Endothelial cell of umbilical vein (primary cell): ENCODE measurements around the gene PRIMA1. TPM values are rescaled to one million over a fixed set of nuclear protein-coding genes. Genes with fewer than 3 reads are reported as not detected.

Experiments used
- BruUV-seq: library from RNA; stranded (reverse); fragments of 400-500 nt; replicated peaks from 2 replicates; lab custom pipeline; 2021; lab: Mats Ljungman, UMichigan
- CTCF ChIA-PET: fragments of 300-600, 350-600 bp; sonication (Branson Sonifier 250); formaldehyde crosslinking; loops from one replicate; lab custom pipeline; 2021; ENCODE audit warnings: antibody characterized with exemption, inconsistent platforms; lab: Charles Lee
- POLR2A ChIA-PET: fragments of 300-600, 350-600 bp; sonication (Branson Sonifier 250); formaldehyde crosslinking; loops from one replicate; lab custom pipeline; 2021; ENCODE audit warnings: antibody characterized with exemption, inconsistent platforms; lab: Charles Lee
- DNase-seq: peaks from one replicate; pipeline ENCODE4 v3.0.0-alpha.2; 2011; ENCODE audit warnings: low read depth, low spot score
- FAIRE-seq: peaks from 2 replicates; lab custom pipeline; 2011; peaks lifted over from hg19 to GRCh38; lab: Jason Lieb, UNC
- H2AFZ ChIP-seq: 2 replicates; pipeline ENCODE4 v1.6.0; 2012; ENCODE audit warnings: low read depth, low read length, control low read depth, inconsistent platforms
- H3K27ac ChIP-seq: 2 replicates; pipeline ENCODE4 v1.5.1; 2011; ENCODE audit warnings: low read depth, mild to moderate bottlenecking, control low read depth, low read length, moderate library complexity; ENCODE audit not compliant: insufficient read depth
- H3K27me3 ChIP-seq, 2 experiments: 2 replicates each; pipeline versions ENCODE4 v1.6.0 to v1.6.1; 2011; ENCODE audit warnings: low read length in 2 of 2, mixed read lengths in 1 of 2; ENCODE audit not compliant: control insufficient read depth in 2 of 2, insufficient read depth in 2 of 2
- H3K36me3 ChIP-seq, 2 experiments: 2 replicates in 1 of 2; 3 replicates in 1 of 2; pipeline ENCODE4 v1.5.1; 2011; ENCODE audit warnings: low read length in 2 of 2, mild to moderate bottlenecking in 1 of 2, moderate library complexity in 1 of 2; ENCODE audit not compliant: control insufficient read depth in 2 of 2, insufficient read depth in 2 of 2; ENCODE audit errors: extremely low read depth in 1 of 2
- H3K4me1 ChIP-seq: 3 replicates; pipeline ENCODE4 v1.5.1; 2011; ENCODE audit warnings: mild to moderate bottlenecking, low read length; ENCODE audit not compliant: control insufficient read depth, insufficient read depth; ENCODE audit errors: extremely low read depth
- H3K4me2 ChIP-seq: 2 replicates; pipeline ENCODE4 v1.6.1; 2011; ENCODE audit warnings: low read length, control low read depth, mixed read lengths; ENCODE audit not compliant: insufficient read depth
- H3K4me3 ChIP-seq, 3 experiments: fragments of 200-600 bp in 1 of 3; sonication (generic), shearing (Covaris generic) in 1 of 3; replicated peaks in 1 of 3; 2 replicates each; pipeline ENCODE4 v1.5.1; 2011 to 2016; ENCODE audit warnings: control low read depth in 3 of 3, low read length in 3 of 3, mild to moderate bottlenecking in 2 of 3, inconsistent platforms in 1 of 3, low read depth in 1 of 3, moderate library complexity in 1 of 3; ENCODE audit not compliant: insufficient read depth in 1 of 3
- H3K79me2 ChIP-seq: 2 replicates; pipeline ENCODE4 v1.6.0; 2012; ENCODE audit warnings: low read length, inconsistent platforms; ENCODE audit not compliant: control insufficient read depth, insufficient read depth
- H3K9ac ChIP-seq: replicated peaks from 2 replicates; pipeline ENCODE3; 2011; ENCODE audit warnings: low read length, control low read depth; ENCODE audit not compliant: insufficient read depth; ENCODE audit errors: extremely low read depth
- H3K9me1 ChIP-seq: replicated peaks from 3 replicates; pipeline ENCODE4 v1.6.0; 2011; ENCODE audit warnings: mild to moderate bottlenecking, low read length; ENCODE audit not compliant: control insufficient read depth, insufficient read depth; ENCODE audit errors: extremely low read depth
- H3K9me3 ChIP-seq: replicated peaks from 2 replicates; pipeline ENCODE4 v1.5.1; 2012; ENCODE audit warnings: low read length, inconsistent platforms; ENCODE audit not compliant: control insufficient read depth, insufficient read depth
- H4K20me1 ChIP-seq: replicated peaks from 2 replicates; pipeline ENCODE3; 2011; ENCODE audit warnings: mild to moderate bottlenecking, low read length; ENCODE audit not compliant: control insufficient read depth, insufficient read depth; ENCODE audit errors: extremely low read depth
- EZH2 ChIP-seq: IDR thresholded peaks from 2 replicates; pipeline ENCODE4 v1.6.1; 2012; ENCODE audit warnings: borderline replicate concordance, low read depth, mild to moderate bottlenecking, moderate library complexity, low read length, inconsistent platforms; ENCODE audit not compliant: severe bottlenecking
- FOS ChIP-seq: IDR thresholded peaks from 2 replicates; pipeline ENCODE4 v1.6.1; 2011; ENCODE audit warnings: mild to moderate bottlenecking, low read length, moderate library complexity, borderline replicate concordance; ENCODE audit not compliant: insufficient read depth
- GATA2 ChIP-seq: IDR thresholded peaks from 2 replicates; pipeline ENCODE4 v1.7.0; 2011; ENCODE audit warnings: low read depth, mild to moderate bottlenecking, moderate library complexity, mixed read lengths, low read length; ENCODE audit not compliant: insufficient read length, insufficient read depth
- JUN ChIP-seq: IDR thresholded peaks from 2 replicates; pipeline ENCODE4 v1.6.1; 2011; ENCODE audit warnings: borderline replicate concordance, low read depth; ENCODE audit not compliant: insufficient read length, insufficient read depth
- MYC ChIP-seq: IDR thresholded peaks from one replicate; pipeline ENCODE4 v1.6.1; 2011; ENCODE audit warnings: mild to moderate bottlenecking, low read depth, low read length
- POLR2A ChIP-seq: IDR thresholded peaks from 2 replicates; pipeline ENCODE4 v1.6.1; 2012; ENCODE audit warnings: low read depth, mild to moderate bottlenecking, control low read depth, low read length
- POLR2AphosphoS5 ChIP-seq: IDR thresholded peaks from 2 replicates; pipeline ENCODE4 v1.6.1; 2012; ENCODE audit warnings: low read depth, mild to moderate bottlenecking, control low read depth, low read length, moderate library complexity; ENCODE audit not compliant: insufficient read depth
- dilution Hi-C: fragments of 300-500 bp; cut with MboI; formaldehyde crosslinking; loops from one replicate; pipeline ENCODE4 v1.15.0; 2019; ENCODE audit warnings: low sequenced_read_pairs; ENCODE audit not compliant: extremely low pct_ligation_motif_present
- intact Hi-C: fragments of 100-400 bp; cut with micrococcal nuclease; formaldehyde crosslinking; loops from one replicate; pipeline ENCODE4 v1.10.0; 2022
- polyA plus RNA-seq, 4 experiments: library from polyadenylated mRNA; depleted of rRNA in 3 of 4; stranded (reverse) in 3 of 4; unstranded in 1 of 4; fragments of >200 nt; gene quantifications; 2 replicates each; pipeline versions ENCODE4 v1.2.1 to v1.2.3, GENCODE V29; 2011 to 2012; ENCODE audit warnings: missing spikeins in 1 of 4
- total RNA-seq: library from RNA; stranded (reverse); gene quantifications from 2 replicates; pipeline ENCODE4 v1.2.3, GENCODE V29; 2021
- TF ChIP-seq, protein P1 (sequence below): IDR thresholded peaks from 2 replicates; pipeline ENCODE4 v1.6.1; 2011; ENCODE audit not compliant: insufficient read depth, insufficient read length
- TF ChIP-seq, protein P2 (sequence below), 2 donors: IDR thresholded peaks; 1 replicate in 1 of 2; 2 replicates in 1 of 2; pipeline ENCODE4 v1.5.1; 2011; ENCODE audit warnings: low read length in 2 of 2, mild to moderate bottlenecking in 2 of 2, moderate library complexity in 2 of 2, control low read depth in 1 of 2, inconsistent platforms in 1 of 2, low read depth in 1 of 2; ENCODE audit not compliant: insufficient read depth in 1 of 2; ENCODE audit errors: extremely low read depth in 1 of 2

The PRIMA1 gene
- total and polyA plus RNA-seq, 2 donors (not counting 3 experiments of a cell fraction or from before 2014, with no cell fraction given), result not detected

DNA sequence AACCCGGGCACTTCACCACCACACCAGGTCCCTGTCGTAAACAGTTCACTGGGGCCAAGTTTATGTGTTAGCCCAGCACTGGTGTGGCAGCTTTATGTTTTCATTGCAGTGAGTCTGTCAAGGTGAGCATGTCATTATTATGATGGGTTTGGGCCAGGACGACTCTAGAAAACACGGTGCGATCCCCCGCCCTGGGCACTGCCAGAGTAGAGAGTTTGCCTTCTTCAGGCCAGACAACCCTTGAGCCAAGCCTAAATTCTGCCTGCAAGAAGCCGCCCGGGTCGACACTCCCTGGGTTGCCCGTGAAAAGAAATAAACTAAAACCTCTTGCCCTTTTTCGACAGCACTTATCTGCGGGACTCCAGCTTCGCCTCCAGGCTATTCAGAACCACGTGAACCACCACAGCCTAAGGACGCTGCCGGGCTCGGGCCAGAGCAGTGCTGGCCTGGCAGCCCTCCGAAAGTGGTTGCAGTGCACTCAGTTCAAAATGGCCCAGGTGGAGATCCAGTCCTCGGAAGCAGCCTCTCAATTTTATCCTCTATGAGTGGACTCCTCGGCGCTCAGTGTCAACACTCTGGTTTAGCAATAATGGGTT lies 81.8 kb downstream of the PRIMA1 start:
- BruUV-seq, result no TSS peak
- Histone ChIP-seq H3K79me2 (no peaks in the 10 kb centered on the region), H3K27ac (no peak overlapping the region), H2AFZ (no peak overlapping the region), H3K36me3 (no peaks in the 10 kb centered on the region), H3K9ac (no peak overlapping the region), H3K4me2 (no peak overlapping the region), H4K20me1 (no peaks in the 10 kb centered on the region), H3K9me3 (peaks cover 2% of the 10 kb centered on the region), H3K9me1 (no peaks in the 10 kb centered on the region), H3K4me3 (no peak overlapping the region), H3K4me1 (no peaks in the 10 kb centered on the region), H3K27me3 (no peaks in the 10 kb centered on the region)
- dilution Hi-C loops (no loop called here), intact Hi-C loops (no loop called here)
- FAIRE-seq, result no peak
- ChIA-PET CTCF (no interaction called here), POLR2A (no interaction called here)
- no peak for TF ChIP-seq FOS
- no peak for TF ChIP-seq GATA2
- TF ChIP-seq POLR2AphosphoS5, result no peak
- TF ChIP-seq MYC, result no peak
- no peak for TF ChIP-seq JUN
- TF ChIP-seq EZH2, result no peak
- TF ChIP-seq, protein P1, sequence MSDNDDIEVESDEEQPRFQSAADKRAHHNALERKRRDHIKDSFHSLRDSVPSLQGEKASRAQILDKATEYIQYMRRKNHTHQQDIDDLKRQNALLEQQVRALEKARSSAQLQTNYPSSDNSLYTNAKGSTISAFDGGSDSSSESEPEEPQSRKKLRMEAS, result no peak
- TF ChIP-seq, protein P2, sequence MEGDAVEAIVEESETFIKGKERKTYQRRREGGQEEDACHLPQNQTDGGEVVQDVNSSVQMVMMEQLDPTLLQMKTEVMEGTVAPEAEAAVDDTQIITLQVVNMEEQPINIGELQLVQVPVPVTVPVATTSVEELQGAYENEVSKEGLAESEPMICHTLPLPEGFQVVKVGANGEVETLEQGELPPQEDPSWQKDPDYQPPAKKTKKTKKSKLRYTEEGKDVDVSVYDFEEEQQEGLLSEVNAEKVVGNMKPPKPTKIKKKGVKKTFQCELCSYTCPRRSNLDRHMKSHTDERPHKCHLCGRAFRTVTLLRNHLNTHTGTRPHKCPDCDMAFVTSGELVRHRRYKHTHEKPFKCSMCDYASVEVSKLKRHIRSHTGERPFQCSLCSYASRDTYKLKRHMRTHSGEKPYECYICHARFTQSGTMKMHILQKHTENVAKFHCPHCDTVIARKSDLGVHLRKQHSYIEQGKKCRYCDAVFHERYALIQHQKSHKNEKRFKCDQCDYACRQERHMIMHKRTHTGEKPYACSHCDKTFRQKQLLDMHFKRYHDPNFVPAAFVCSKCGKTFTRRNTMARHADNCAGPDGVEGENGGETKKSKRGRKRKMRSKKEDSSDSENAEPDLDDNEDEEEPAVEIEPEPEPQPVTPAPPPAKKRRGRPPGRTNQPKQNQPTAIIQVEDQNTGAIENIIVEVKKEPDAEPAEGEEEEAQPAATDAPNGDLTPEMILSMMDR (IDR thresholded peaks at IDR 0.05; ENCODE audit: extremely low read depth in 1 of 2, insufficient read depth in 1 of 2, low read depth in 1 of 2, low read length in 2 of 2), result no peak
- no peak for TF ChIP-seq POLR2A
- no peak for DNase-seq
